Stomach (tissue), 4 donors: ENCODE measurements around the gene DUSP9.

Source experiments
- POLR2A ChIP-seq, 4 donors: fragments of 450-650 bp; IDR thresholded peaks; one replicate each; pipeline ENCODE4 v1.6.1; 2016; ENCODE audit warnings: antibody characterized with exemption in 4 of 4, control low read depth in 2 of 4, mild to moderate bottlenecking in 1 of 4, moderate library complexity in 1 of 4
- TF ChIP-seq, protein P1 (sequence below), 7 experiments: fragments of 450-650 bp in 4 of 7; fragments of 200-600 bp in 3 of 7; sonication (generic) in 3 of 7; IDR thresholded peaks; one replicate each; pipeline ENCODE4 v1.5.1; 2016 to 2019; ENCODE audit warnings: antibody characterized with exemption in 7 of 7, control low read depth in 2 of 7, mild to moderate bottlenecking in 1 of 7

DNA sequence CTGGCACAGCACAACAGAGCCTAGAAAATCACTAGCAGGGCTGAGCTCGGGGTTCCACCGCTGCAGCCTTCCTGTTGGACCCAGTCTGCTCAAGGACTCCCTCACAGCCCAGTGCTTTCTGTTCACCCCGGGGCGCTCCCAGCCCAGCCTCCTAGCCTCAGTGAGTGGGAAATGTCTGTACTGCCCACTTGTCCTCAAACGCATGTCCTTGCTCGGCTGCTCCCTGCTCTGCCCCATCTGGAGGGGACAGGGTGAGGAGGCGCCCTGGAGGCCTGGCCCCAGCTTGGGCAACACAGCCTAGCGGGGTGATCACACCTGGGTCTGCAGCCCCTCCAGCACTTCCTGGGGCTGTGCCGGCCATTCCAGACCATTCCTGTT is 36.2 kb upstream of the DUSP9 start:
- TF ChIP-seq, protein P1, sequence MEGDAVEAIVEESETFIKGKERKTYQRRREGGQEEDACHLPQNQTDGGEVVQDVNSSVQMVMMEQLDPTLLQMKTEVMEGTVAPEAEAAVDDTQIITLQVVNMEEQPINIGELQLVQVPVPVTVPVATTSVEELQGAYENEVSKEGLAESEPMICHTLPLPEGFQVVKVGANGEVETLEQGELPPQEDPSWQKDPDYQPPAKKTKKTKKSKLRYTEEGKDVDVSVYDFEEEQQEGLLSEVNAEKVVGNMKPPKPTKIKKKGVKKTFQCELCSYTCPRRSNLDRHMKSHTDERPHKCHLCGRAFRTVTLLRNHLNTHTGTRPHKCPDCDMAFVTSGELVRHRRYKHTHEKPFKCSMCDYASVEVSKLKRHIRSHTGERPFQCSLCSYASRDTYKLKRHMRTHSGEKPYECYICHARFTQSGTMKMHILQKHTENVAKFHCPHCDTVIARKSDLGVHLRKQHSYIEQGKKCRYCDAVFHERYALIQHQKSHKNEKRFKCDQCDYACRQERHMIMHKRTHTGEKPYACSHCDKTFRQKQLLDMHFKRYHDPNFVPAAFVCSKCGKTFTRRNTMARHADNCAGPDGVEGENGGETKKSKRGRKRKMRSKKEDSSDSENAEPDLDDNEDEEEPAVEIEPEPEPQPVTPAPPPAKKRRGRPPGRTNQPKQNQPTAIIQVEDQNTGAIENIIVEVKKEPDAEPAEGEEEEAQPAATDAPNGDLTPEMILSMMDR (IDR thresholded peaks at IDR 0.05) = no peak
- TF ChIP-seq POLR2A (IDR thresholded peaks at IDR 0.05) = no peak
